GM18868 (cell line): ENCODE measurements around the gene DAPK3.

Experiments
- ATAC-seq: cut with Tn5 transposase; IDR thresholded peaks from one replicate; pipeline ENCODE4 v1.9.1; 2021; ENCODE audit warnings: mild to moderate bottlenecking, moderate library complexity; ENCODE audit not compliant: unreplicated experiment

Gene DAPK3

GRCh38 chr19:3932931-3933810 is 37.7 kb downstream of the DAPK3 start, which contains the start of gene NMRK2:
TSS of gene NMRK2 (plus strand) at chr19:3933069. CDS start at chr19:3933672, 603 bp downstream.
- no peak for ATAC-seq

- no peak for ATAC-seq
Measured at GRCh38 chr19:3931041-3931440, 39.9 kb downstream of the DAPK3 start.

GRCh38 chr19:3923912-3924311 is 47.0 kb downstream of the DAPK3 start:
- ATAC-seq = no peak

GRCh38 chr19:3923096-3923758 is 47.7 kb downstream of the DAPK3 start:
- ATAC-seq = no peak

- no peak for ATAC-seq
Measured at GRCh38 chr19:3919793-3920192, 51.1 kb downstream of the DAPK3 start.

GRCh38 chr19:3916033-3916432 is 54.9 kb downstream of the DAPK3 start:
- ATAC-seq = no peak

- no peak for ATAC-seq
Measured at GRCh38 chr19:3914199-3914598, 56.7 kb downstream of the DAPK3 start.

- ATAC-seq = no peak
Measured at GRCh38 chr19:3910105-3910504, 60.8 kb downstream of the DAPK3 start.
